Nucleus accumbens (tissue), 56 donors: ENCODE measurements around the gene OR10V1.
A peak's percentile ranks its signal among the peaks of the same experiment; 100 is the strongest.

ENCODE experiments used
- DNase-seq, 56 donors: peaks; one replicate each; lab custom pipeline; 2025; lab: John Stamatoyannopoulos, UW

Gene OR10V1

DNA sequence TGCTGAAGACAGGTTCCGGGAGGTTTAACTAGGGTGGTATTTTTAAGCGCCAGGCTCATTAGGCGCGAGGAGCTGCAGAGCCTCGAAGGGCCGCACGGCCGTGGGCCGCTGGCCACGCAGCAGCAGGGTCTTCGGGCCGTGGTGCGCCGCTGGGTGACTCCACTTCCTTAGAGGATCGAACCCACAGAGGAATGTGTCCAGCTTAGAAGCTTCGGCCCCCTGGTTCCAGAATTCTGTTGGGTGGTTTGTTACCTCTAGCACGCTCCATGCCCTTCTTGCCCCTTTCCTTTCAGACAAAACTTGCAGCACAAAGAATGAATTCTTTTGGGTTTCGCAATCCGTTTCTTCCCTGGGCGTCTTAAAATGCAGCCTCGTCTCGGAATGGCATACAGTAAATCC is 44.0 kb downstream of the OR10V1 start:
- DNase-seq: peak in 30 of 56 donors; percentile 22 to 74 (median 56)

GRCh38 chr11:59668950-59669610 is 44.6 kb downstream of the OR10V1 start, which contains the start of gene PATL1:
Gene PATL1, minus strand, starts transcription at chr11:59669037. Its CDS starts 142 bp downstream, at chr11:59668895.
- peak; percentile 68 to 99 (median 97) for DNase-seq

GRCh38 chr11:59668188-59668949 is 45.3 kb downstream of the OR10V1 start:
- peak in 23 of 56 donors; percentile 11 to 73 (median 45) for DNase-seq

DNA sequence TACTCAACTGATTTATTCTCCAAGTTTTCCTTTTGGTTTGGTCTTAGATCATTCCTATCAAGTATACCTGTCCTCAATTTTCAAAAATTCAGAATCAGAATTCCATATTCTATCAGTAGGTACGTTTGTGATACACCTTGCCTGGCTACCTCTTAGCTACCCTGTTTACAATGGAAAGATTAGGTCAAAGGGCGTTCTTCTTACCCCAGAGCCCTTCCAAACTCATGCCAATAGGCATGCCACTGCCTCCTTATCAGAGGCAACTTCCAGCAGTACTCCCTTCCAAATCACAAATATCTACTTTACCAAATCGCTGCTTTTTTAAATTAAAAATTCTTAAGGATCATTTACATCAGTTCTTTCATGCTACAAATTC is 45.8 kb downstream of the OR10V1 start:
- DNase-seq: no peak

GRCh38 chr11:59666969-59667368 is 46.7 kb downstream of the OR10V1 start:
- no peak for DNase-seq
